T-helper 1 cell (primary cell): ENCODE data around the gene MICA.
A peak's percentile ranks its signal among the peaks of the same experiment; 100 is the strongest.
"Not testable (repeated sequence)": the region's sequence is repeated elsewhere in the genome, so short reads cannot be mapped to it uniquely, and the experiment has no call there.

Experiments
- DNase-seq, 5 donors: peaks; one replicate each; pipeline ENCODE4 v3.0.0-alpha.2; 2012 to 2020
- total RNA-seq, 4 donors: gene quantifications; one replicate each; lab custom pipeline; 2026; lab: John Stamatoyannopoulos, UW

Gene MICA
- 15.2 to 26.2 (median 20.2) reads per million in 4 donors for total RNA-seq

DNA sequence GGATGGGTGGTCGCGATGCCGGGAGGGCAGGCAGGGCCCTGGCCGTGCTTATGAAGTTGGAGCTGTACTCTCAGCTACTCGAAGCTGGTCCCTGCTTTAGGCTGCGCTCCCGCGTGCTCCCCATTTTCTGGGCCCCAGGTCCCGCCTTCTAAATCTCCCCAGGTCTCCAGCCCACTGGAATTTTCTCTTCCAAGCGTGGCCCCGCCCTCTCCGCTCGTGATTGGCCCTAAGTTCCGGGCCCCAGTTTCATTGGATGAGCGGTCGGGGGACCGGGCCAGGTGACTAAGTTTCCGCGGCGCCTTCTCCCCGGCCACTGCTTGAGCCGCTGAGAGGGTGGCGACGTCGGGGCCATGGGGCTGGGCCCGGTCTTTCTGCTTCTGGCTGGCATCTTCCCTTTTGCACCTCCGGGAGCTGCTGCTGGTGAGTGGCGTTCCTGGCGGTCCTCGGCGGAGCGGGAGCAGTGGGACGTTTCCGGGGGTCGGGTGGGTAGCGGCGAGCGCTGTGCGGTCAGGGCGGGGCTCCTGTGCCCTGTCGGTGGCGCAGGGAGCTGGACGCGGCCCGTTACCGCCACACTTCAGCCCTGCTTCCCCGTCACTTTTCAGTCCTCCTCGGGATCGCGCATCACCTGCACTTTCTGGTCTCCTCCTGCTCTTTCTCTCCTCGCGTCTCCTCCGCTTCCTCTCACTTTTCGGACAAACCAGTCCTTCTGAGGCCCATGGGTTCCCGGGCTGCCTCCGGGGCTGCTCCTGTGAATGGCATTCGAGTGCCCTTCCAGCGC, at the start of gene MICA:
TSS of gene MICA (plus strand) at position 313 of the 778 bp plus-strand sequence. CDS start at position 351, 38 bp downstream.
- DNase-seq: peak; percentile 55 to 67 (median 60)

DNA sequence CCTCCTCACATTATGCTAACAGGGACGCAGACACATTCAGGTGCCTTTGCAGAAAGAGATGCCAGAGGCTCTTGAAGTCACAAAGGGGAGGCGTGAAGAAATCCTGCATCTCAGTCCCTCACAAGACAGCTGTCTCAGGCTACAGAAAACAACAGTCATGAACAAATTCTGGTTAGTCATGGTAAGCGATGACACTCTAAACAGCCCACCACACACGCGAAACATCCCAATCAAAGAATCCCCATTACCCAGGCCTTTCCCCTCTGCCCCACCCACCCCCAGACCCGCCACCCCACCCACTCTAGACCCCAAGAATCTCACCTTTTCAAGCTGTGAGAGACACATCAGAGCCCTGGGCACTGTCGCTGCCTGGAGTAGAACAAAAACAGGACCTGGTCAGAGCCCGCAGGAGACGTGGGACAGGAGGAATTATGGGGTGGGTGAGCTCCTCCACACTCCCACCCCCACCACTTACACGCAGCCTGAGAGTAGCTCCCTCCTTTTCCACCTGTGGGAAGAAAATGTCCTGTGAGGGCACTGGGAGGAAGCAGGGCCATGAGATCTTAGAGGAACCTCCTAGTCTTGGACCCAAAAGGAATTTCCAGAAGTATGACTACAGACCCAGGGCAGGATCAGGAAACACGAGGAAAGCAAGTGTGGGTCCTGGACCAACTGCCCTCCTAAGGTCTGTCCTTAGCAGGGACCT, 49.1 kb upstream of the MICA start:
- peak in 1 of 5 donors; percentile 26 for DNase-seq

DNA sequence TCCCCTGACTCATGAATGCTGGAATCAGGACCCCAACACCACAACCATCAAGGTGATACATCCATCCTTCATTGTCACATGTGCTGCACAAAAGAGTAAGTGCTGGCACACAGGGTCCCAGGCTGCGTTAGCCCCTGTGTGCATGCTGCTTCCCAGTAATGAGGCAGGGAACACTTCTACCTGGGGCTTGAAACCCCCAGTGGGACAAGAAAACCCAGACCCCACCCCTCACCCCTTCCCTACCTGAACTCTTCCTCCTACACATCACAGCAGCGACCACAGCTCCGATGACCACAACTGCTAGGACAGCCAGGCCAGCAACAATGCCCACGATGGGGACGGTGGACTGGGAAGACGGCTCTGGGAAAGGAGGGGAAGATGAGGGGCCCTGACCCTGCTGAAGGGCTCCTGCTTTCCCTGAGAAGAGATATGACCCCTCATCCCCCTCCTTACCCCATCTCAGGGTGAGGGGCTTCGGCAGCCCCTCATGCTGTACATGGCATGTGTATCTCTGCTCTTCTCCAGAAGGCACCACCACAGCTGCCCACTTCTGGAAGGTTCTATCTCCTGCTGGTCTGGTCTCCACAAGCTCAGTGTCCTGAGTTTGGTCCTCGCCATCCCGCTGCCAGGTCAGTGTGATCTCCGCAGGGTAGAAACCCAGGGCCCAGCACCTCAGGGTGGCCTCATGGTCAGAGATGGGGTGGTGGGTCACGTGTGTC, 48.4 kb upstream of the MICA start:
- DNase-seq: no peak

DNA sequence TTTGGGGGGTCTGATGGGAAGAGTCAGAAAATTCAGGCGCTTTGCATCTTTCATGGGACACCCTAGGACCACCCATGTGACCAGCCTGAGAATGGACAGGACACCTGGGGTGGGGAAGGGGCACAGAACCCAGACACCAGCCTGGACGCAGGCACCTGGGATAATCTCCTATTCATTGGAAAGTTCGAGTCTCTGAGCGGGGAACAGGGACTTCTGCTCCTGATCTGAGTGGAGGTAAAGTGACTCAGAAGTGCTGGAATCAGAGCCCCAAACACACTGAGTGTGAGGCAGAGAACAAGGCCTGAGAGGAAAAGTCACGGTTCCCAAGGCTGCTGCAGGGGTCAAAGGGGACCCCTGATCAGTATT, 47.8 kb upstream of the MICA start:
- DNase-seq: peak in 1 of 5 donors; percentile 25

DNA sequence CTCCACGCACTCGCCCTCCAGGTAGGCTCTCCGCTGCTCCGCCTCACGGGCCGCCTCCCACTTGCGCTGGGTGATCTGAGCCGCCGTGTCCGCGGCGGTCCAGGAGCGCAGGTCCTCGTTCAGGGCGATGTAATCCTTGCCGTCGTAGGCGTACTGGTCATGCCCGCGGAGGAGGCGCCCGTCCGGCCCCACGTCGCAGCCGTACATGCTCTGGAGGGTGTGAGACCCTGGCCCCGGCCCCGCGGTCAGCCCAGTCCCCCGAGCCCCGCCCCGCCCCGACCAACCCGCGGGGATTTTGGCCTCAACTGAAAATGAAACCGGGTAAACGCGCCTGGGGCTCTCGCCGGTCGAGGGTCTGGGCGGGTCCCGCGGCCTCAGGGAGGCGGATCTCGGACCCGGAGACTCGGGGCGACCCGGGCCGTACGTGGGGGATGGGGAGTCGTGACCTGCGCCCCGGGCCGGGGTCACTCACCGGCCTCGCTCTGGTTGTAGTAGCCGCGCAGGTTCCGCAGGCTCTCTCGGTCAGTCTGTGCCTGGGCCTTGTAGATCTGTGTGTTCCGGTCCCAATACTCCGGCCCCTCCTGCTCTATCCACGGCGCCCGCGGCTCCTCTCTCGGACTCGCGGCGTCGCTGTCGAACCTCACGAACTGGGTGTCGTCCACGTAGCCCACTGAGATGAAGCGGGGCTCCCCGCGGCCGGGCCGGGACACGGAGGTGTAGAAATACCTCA, 47.0 kb upstream of the MICA start:
- peak in 3 of 5 donors; percentile 35 to 62 (median 36) for DNase-seq

DNA sequence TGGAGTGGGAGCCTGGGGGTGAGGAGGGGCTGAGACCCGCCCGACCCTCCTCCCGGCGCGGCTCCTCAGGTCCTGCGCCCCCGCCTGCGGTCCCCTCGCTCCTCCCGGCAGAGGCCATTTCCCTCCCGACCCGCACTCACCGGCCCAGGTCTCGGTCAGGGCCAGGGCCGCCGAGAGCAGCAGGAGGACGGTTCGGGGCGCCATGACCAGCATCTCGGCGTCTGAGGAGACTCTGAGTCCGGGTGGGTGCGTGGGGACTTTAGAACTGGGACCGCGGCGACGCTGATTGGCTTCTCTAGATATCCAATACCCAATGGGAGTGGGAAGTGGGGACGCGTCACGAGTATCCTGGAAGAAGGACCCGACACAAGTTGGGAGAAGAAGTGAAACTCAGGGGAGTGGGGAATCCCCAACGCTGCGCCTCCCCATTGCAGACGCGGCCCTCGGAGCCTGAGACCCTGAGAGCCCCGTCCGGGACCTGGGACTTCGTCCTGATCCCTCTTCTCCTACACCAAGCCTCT, 46.4 kb upstream of the MICA start, which contains the start of gene HLA-B:
TSS of gene HLA-B (minus strand) at position 234 of the 521 bp plus-strand sequence. CDS start at position 213, 21 bp downstream.
- DNase-seq: peak; percentile 80 to 92 (median 82)

DNA sequence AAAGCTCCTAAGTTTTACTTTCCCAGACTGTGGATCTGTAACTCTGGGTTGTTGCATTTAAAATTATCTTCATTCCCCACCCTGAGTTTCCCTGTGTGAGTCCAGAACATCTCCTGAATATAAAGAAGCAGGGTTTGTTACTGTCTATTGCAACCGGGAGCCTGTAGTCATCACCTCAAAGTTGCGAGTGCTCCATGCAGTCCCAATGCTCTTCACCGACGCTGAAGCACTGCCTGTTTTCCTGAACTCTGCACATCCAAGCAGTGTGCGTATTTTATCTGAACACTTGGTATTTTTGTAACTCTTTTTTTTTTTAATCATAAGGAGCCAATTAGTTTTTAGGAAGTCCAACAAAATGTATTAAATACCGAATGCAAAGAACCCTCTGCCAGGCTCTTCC, 45.5 kb upstream of the MICA start:
- peak in 1 of 5 donors; percentile 16 for DNase-seq

DNA sequence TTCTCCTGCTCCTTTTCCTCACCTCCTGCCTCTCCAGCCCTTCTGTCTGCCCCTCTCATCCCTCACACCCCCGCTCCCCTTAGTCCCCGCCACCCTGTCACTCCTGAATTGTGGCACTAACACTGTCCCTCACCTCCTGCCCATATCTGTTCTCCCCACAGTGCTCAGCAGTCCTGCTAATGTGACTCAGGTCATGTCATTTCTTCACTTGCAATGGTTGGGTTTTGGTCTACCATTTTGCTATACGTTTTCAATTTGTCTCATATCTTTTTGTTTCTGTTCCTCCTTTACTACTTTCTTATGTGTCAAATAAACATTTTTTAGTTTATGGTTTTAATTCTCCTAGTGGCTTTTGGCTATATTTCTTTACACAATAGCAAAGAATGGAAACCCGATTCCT, 45.1 kb upstream of the MICA start:
- DNase-seq: peak in 1 of 5 donors; percentile 30

DNA sequence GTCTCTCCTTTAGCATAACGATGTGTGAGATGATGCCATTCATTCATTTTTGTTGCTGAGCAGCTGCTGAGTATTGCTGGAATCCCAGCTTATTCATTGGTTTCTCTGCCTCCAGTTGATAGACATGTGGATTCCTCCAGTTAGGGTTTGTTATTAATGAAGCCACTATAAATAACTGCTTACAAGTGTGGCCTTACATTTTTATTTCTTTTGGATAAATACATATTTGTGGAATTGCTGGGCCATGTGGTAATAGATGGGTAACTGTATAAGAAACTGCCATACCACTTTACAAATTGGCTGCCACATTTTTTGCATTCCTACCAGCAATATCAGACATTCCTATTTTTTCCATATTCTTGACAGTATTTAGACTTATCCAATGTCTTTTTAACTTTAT, 43.8 kb upstream of the MICA start:
- no peak for DNase-seq

DNA sequence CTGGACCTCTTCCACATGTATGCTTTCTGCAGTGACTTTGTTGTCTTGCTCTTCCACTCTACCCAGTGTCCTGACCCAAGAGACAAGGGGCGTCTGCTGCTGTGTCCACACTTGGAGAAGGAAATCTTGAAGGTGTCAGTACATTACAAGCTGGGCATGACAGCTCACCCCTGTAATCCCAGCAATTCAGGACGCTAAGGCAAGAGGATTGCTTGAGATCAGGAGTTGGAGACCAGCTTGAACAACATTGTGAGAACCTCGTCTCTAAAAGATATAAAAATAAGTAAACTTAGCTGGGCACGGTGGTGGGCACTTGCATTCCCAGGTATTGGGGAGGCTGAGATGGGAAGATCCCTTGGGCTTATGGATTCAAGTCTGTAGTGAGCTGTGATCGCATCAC, 40.6 kb upstream of the MICA start:
- DNase-seq: no peak

DNA sequence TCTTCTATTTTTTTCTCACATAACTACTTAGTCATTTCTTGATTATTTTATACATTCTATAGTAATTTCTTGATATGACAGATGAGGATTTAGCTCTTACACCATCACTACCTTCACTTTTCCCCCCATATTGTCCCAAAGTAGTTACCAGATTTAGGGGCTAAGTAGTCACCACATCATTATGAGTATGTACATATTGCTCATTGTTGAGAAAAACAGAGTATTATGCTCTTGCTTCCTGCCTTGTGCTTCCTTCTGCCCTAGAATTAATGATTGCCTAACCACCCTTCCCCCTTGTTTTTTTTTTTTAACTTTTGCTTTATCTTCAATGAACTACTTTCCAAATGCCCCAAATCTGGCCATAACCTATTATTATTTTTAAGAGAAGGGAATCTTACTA, 39.6 kb upstream of the MICA start:
- DNase-seq: no peak

DNA sequence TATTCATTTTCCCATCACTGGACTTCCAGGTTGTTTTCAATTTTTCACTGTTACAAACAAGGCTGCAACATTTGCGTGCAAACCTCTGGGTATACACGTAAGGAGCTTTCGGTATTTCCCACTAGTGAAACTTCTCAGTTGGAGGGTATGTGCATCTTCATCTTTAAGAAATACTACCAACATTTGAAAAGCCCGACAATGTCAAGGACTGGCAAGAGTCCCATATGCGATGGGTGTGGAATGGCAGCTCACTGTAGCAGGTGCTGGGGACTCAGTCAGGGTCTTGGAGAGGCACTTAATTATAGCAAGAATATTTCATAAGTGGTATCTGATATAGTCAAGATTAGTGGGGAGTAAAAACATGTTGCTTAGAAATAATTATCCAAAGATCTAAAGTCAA, 37.5 kb upstream of the MICA start:
- no peak for DNase-seq

DNA sequence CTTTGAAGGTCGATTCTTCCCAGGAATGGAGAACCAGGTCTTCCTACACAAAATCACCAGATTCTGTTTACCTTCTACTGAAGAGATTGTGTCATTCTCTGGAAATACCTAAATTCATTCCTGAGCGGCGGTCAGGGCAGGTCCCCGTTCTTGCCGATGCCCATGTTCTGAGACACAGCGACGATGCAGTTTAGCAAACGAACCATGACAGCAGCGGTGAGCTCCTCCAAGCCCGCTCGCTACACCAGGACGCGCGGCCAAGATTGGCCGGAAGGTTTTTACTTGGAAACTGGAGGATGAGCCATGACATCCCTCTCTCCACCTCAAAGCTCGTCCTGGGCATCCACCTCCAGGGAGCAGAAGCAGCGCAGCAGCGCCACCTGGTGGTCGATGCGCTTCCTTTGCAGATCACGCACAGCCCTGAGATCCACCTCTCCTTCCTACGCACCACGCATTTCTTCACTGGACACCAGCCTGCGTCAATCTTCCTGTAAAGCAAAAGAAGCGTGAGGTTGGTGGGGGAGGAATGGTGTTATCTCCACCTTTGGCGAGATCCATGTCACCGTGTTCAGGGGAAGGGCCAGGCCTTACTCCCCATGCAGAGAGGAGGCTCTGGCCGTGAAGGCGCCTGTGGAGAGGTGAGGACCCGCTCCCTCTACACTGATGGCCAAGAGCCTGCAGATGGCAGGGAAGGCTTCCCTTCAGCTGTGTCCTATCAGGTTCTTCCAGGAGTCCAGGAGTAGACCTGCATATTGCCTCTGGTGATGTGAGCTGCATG, 36.5 kb upstream of the MICA start:
- DNase-seq: peak; percentile 73 to 89 (median 78)

DNA sequence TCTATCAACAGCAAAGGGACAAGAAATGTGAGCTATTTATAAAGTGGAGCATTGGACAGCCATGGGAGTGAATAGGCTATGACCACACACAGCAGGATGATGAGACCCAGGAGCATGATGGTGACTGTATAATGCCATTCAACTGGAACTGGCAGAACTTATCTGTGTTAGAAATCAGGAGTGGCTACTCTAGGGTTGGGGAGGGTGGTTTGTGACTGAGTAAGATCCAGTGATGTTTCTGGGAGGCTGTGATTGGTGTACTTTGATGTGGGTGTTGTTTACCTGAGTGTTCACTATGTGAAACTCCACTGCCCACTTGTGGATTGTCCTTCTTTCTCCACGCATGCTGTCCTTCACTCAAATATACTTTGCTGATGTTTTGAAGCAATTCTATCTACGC, 34.9 kb upstream of the MICA start:
- no peak for DNase-seq

DNA sequence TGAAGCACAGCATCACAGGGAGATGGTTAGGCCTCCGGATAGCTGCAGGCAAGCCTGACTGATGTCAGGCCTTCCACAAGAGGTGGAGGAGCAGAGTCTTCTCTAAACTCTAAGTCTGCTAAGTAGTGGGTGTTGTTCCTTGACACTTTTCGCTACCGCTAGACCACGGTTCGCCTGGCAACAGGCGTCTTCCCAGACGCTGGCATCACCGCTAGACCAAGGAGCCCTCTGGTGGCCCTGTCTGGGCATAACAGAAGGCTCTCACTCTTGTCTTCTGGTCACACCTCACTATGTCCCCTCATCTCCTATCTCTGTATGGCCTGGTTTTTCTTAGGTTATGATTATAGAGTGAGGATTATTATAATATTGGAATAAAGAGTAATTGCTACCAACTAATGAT, 29.3 kb upstream of the MICA start:
- DNase-seq: not testable (repeated sequence)

DNA sequence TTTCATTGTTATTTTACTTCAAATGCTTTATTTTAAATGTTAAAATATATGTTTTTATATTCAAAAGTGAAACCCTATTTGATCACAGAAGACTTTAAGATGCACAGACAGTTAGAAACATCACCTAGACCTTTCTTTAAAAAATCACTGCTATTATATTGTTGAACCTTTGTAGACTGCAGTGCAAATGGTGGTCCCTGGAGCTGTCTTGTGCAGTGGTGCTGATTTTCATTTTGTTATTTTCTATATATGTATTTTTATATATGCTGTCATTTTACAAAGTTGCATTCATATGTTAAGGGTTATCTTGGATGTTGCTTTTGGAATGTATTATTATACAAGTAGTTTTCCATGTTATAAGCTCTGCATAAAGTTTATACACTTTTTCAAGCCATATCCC, 27.7 kb upstream of the MICA start:
- no peak for DNase-seq

DNA sequence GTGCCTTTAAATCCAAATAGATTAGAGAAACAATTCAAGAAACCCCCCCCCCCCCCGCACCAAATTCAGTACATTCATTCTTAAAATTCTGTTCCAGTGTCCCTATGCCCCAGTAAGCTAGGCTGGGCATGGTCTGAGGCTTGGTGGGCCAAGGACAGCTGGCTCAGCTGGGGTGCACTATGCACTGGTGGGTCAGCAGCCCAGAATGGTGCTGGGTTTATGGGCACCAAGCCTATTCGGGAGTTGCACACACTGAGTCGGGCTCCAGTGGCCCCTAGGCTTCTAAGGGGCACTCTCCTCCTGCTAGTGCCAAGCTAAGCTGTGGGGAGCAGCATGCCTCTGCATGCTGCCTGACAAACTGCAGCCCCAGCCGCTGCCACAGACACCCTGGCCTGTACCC, 26.4 kb upstream of the MICA start:
- no peak for DNase-seq

DNA sequence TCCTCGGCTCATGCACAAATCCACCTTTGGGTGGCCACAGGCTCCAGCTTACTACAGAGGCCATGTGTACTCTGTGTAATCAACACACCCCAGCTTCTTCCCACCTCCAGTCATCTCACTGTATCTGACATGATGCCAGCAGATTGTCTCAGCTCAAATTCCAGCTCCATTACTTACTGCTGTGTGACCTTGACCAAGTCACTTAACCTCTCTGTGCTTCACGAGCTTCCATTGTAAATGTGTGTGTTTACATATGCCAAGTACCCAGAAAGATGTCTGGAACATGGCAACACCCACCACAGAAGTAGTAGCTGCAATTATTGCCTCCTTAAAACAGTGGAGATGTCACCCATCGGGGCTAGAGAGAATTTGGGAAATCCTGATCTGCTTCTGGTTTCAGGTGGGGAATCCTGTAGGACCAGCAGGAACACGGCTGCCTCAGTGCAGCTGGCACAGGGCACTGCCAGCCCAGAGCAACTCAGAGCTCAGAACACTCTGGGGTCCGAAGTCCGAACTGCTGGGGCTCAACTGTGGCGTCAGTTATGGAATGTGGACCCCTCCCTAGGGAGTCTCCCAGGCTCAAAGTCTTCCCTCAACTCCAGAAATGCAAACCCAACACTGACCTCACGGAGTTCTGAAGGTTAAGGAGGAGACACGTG, 25.2 kb upstream of the MICA start:
- DNase-seq: no peak

DNA sequence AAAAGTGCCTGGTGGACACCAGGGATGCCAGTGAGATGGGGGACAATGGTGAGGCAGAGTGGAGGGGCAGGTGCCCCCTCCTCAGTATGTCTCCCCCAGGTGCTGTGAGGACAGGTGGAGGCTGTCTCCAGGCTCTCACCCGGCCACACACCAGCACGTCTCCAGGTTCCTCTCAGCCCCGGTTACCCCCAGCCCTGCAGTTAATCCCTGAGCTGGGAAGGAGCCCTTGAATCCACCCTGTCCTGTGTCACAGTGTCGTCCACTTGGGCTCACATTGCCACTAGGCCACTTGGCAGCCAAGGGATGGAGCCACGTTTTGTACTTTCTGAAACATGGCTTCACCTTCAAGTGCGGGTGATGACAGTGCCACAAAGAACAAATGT, 24.7 kb upstream of the MICA start:
- no peak for DNase-seq

DNA sequence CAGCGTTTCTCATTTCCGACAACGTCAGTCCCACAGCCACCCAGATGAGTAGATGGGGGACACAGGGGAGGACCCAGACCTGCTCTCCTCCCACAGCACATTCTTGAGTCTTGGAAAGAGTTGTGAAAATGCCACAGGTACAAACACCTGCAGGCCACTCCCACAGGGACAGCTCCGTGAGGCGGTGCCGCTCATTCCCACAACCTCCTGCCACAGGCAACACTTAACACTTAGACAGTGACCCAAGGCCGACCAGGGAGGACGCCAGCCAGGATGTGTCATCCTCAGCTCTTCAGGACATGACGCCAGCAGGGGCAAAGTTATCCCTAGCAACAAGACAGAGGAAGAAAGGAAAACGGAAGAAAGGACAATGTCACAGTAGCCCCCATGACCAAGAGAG, 23.5 kb upstream of the MICA start:
- no peak for DNase-seq

DNA sequence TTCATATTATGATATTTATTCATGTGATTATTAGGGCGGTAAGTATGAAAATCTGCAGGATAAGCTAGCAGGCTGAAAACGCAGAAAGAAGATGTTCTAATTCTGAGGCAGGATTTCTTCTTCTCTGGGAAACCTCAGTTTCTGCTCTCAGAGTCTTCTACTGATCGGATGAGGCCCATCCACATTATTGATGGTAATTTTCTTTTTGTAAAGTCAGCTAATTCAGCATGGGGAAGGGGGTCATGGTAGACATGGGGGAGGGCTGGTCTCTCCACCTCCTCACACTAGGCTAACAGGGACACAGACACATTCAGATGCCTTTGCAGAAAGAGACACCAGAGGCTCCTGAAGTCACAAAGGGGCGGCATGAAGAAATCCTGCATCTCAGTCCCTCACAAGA, 21.7 kb upstream of the MICA start:
- no peak for DNase-seq
